Measurements from ENCODE around the gene SRSF4. TPM values are rescaled to one million over a fixed set of nuclear protein-coding genes. Genes with fewer than 3 reads are reported as not detected.

The SRSF4 gene
- total and polyA plus RNA-seq, 2 experiments from 2014 or later: 45.0 to 60.8 TPM

DNA sequence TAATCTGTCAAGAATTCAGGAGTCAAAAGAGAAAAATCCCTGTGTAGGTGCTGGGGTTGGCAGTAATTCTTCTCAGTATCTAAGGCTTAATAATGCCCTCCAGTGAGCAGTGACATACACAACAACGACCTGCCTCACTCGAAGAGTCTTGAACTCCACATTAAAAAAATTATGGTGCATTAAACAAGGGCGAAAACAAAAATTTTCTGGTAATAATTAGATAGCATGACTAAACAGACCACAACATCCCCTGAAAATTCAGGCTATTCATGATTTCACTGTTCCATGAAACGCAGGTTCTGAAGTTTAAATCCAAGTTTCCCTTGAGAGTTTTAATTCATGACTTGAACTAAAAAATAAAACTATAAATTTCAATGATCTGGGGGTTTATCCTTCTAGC is 5.1 kb downstream of the SRSF4 start:
- 1 to 2% methylated on average over 4 of the region's 4 CpGs for WGBS, 2 experiments (ENCODE audit: low coverage in 1 of 2, low lambda C conversion rate in 2 of 2, missing lambda C conversion rate in 2 of 2)
- peak; percentile 84 for DNase-seq
- no peak for TF ChIP-seq EZH2phosphoT487 (IDR thresholded peaks at IDR 0.05; ENCODE audit: insufficient read depth, low read depth)
- no peak for TF ChIP-seq EZH2 (IDR thresholded peaks at IDR 0.05; ENCODE audit: insufficient read depth, poor library complexity, severe bottlenecking)
- Histone ChIP-seq H3K27ac (peak overlapping the region; percentile 67), H3K79me2 (ENCODE audit: insufficient read depth) (peaks cover 98% of the 10 kb centered on the region), H3K4me1 (ENCODE audit: insufficient read depth) (peaks cover 51% of the 10 kb centered on the region), H4K20me1 (ENCODE audit: insufficient read depth) (peaks cover 37% of the 10 kb centered on the region), H3K4me2 (ENCODE audit: unreplicated experiment) (peak overlapping the region; percentile 23), H3K9ac (peak overlapping the region; percentile 23), H3K4me3 (0 out of 2 replicates have a peak overlapping the region, but pooled peaks have one; percentile 4), H3K27me3 (replicated peaks; ENCODE audit: insufficient read depth) (no peaks in the 10 kb centered on the region), H2AFZ (no peak overlapping the region), H3K9me3 (ENCODE audit: low read depth) (no peaks in the 10 kb centered on the region), H3K36me3 (ENCODE audit: low read depth) (0 out of 2 replicates have a peak, but pooled peaks cover 7% of the 10 kb centered on the region), H3F3A (ENCODE audit: insufficient read depth) (peaks cover 68% of the 10 kb centered on the region), H3K9me2 (ENCODE audit: insufficient read depth) (no peaks in the 10 kb centered on the region)
- in situ Hi-C loops (cut with MboI): no loop called here

DNA sequence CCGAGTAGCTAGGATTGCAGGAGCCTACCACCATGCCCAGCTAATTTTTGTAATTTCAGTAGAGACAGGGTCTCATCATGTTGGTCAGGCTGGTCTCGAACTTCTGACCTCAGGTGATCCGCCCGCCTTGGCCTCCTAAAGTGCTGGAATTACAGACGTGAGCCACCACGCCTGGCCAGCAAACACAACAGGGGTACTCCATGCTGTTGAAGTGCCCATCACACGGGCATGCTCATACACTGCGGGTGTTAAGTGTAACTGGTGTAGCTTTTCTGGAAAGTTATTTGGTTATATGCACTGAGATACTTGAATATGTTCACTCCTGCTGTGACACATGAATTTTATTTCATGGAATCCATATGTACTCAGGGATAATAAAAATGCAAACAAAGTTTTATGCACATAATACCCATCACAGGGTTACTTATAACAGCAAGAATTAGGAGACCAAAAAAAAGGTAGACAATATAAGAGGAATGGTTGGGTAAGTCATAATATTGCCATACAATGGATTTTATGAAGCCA is 9.2 kb downstream of the SRSF4 start:
- peaks cover 37% of the 10 kb centered on the region for H4K20me1 ChIP-seq (ENCODE audit: insufficient read depth)
- no peaks in the 10 kb centered on the region for H3K27me3 ChIP-seq (replicated peaks; ENCODE audit: insufficient read depth)
- peaks cover 43% of the 10 kb centered on the region for H3F3A ChIP-seq (ENCODE audit: insufficient read depth)
- H3K79me2 ChIP-seq (ENCODE audit: insufficient read depth): peaks cover 98% of the 10 kb centered on the region
- no peak overlapping the region for H3K4me2 ChIP-seq (ENCODE audit: unreplicated experiment)
- 88 to 90% methylated on average over 8 of the region's 8 CpGs for WGBS, 2 experiments (ENCODE audit: low coverage in 1 of 2, low lambda C conversion rate in 2 of 2, missing lambda C conversion rate in 2 of 2)
- peaks cover 48% of the 10 kb centered on the region for H3K4me1 ChIP-seq (ENCODE audit: insufficient read depth)
- TF ChIP-seq EZH2phosphoT487 (IDR thresholded peaks at IDR 0.05; ENCODE audit: insufficient read depth, low read depth): no peak
- TF ChIP-seq EZH2 (IDR thresholded peaks at IDR 0.05; ENCODE audit: insufficient read depth, poor library complexity, severe bottlenecking): no peak
- no peak for DNase-seq
- no peak overlapping the region for H3K27ac ChIP-seq
- H2AFZ ChIP-seq: no peak overlapping the region
- no peaks in the 10 kb centered on the region for H3K9me3 ChIP-seq (ENCODE audit: low read depth)
- no peaks in the 10 kb centered on the region for H3K9me2 ChIP-seq (ENCODE audit: insufficient read depth)
- H3K36me3 ChIP-seq (ENCODE audit: low read depth): peaks cover 7% of the 10 kb centered on the region; the same call in 1 of the 2 replicates
- H3K9ac ChIP-seq: no peak overlapping the region
- H3K4me3 ChIP-seq: no peak overlapping the region
- in situ Hi-C loops (cut with MboI): no loop called here

DNA sequence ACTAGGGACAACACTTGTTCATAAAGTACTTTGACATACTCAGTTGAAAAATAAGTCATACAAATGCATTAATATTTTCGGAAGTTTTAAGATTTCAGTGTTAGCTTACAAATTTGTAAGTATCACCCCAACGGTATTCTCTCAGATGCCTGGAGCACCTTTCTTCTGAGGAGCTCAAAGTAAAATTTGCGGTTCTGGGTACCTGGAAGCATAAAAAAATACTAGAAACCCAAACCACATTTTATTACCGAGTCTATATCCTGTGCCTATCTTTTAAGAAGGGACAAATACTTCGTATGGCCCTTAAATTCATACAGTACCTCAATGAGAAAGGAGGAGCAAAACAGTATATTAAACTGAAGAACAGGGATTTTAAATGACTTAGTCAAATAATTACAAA is 10.2 kb downstream of the SRSF4 start:
- Histone ChIP-seq H3K36me3 (ENCODE audit: low read depth) (peaks cover 12% of the 10 kb centered on the region), H3K27ac (0 out of 2 replicates have a peak overlapping the region, but pooled peaks have one; percentile 22), H3K9ac (no peak overlapping the region), H3K27me3 (replicated peaks; ENCODE audit: insufficient read depth) (no peaks in the 10 kb centered on the region), H3K9me3 (ENCODE audit: low read depth) (no peaks in the 10 kb centered on the region), H3K4me1 (ENCODE audit: insufficient read depth) (peaks cover 39% of the 10 kb centered on the region), H3K4me2 (ENCODE audit: unreplicated experiment) (peak overlapping the region; percentile 2), H2AFZ (no peak overlapping the region), H3F3A (ENCODE audit: insufficient read depth) (peaks cover 33% of the 10 kb centered on the region), H3K79me2 (ENCODE audit: insufficient read depth) (peaks cover 99% of the 10 kb centered on the region), H3K4me3 (no peak overlapping the region), H3K9me2 (ENCODE audit: insufficient read depth) (no peaks in the 10 kb centered on the region), H4K20me1 (ENCODE audit: insufficient read depth) (peaks cover 36% of the 10 kb centered on the region)
- no peak for TF ChIP-seq EZH2phosphoT487 (IDR thresholded peaks at IDR 0.05; ENCODE audit: insufficient read depth, low read depth)
- no peak for TF ChIP-seq EZH2 (IDR thresholded peaks at IDR 0.05; ENCODE audit: insufficient read depth, poor library complexity, severe bottlenecking)
- no peak for DNase-seq
- in situ Hi-C loops (cut with MboI): no loop called here
- WGBS, 2 experiments (ENCODE audit: low coverage in 1 of 2, low lambda C conversion rate in 2 of 2, missing lambda C conversion rate in 2 of 2): 87% methylated on average over 5 of the region's 5 CpGs

DNA sequence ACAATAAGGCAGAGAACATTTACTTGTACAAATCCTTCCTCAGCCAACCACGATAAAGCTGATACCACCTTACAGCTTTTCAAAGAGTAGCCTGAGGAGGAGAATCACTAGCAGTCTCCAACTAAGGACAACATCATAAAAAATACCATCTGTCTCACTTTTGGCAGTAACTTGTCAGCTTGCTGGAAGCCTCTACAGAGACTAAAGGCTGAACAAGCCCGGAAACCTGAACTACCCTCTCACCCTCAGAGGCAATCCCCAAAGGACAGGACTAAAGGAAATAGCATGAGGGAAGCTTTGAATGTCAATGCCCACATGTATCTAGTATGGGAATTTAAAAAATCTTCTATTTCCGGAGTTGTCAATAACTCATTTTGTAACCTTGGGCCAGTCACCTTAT is 10.6 kb downstream of the SRSF4 start:
- WGBS, 2 experiments (ENCODE audit: low coverage in 1 of 2, low lambda C conversion rate in 2 of 2, missing lambda C conversion rate in 2 of 2): 19 to 22% methylated on average over 3 of the region's 3 CpGs
- Histone ChIP-seq H2AFZ (no peak overlapping the region), H3K9me2 (ENCODE audit: insufficient read depth) (no peaks in the 10 kb centered on the region), H3F3A (ENCODE audit: insufficient read depth) (peaks cover 29% of the 10 kb centered on the region), H3K4me1 (ENCODE audit: insufficient read depth) (peaks cover 35% of the 10 kb centered on the region), H3K36me3 (ENCODE audit: low read depth) (peaks cover 12% of the 10 kb centered on the region), H4K20me1 (ENCODE audit: insufficient read depth) (peaks cover 35% of the 10 kb centered on the region), H3K27me3 (replicated peaks; ENCODE audit: insufficient read depth) (no peaks in the 10 kb centered on the region), H3K79me2 (ENCODE audit: insufficient read depth) (peaks cover 100% of the 10 kb centered on the region), H3K9ac (0 out of 2 replicates have a peak overlapping the region, but pooled peaks have one; percentile 3), H3K4me2 (ENCODE audit: unreplicated experiment) (peak overlapping the region; percentile 2), H3K9me3 (ENCODE audit: low read depth) (no peaks in the 10 kb centered on the region), H3K27ac (peak overlapping the region; percentile 22), H3K4me3 (no peak overlapping the region)
- DNase-seq: peak; percentile 52
- no peak for TF ChIP-seq EZH2 (IDR thresholded peaks at IDR 0.05; ENCODE audit: insufficient read depth, poor library complexity, severe bottlenecking)
- in situ Hi-C loops (cut with MboI): no loop called here

Data from GM23248 (cell line).